Esophagus muscularis mucosa (tissue), 4 donors: ENCODE data around the gene OR13C5.

Source experiments
- EP300 ChIP-seq: sonication (generic); formaldehyde crosslinking; IDR thresholded peaks from one replicate; pipeline ENCODE4 v1.6.1; 2017; ENCODE audit warnings: antibody characterized with exemption
- POLR2A ChIP-seq: fragments of 450-650 bp; IDR thresholded peaks from one replicate; pipeline ENCODE4 v1.6.1; 2017; ENCODE audit warnings: antibody characterized with exemption, moderate library complexity, mild to moderate bottlenecking, low read depth
- TF ChIP-seq, protein P1 (sequence below), 3 experiments: fragments of 200-600 bp in 2 of 3; fragments of 450-650 bp in 1 of 3; sonication (generic) in 2 of 3; IDR thresholded peaks; one replicate each; pipeline ENCODE4 v1.5.1; 2017 to 2019; ENCODE audit warnings: antibody characterized with exemption in 3 of 3, mild to moderate bottlenecking in 2 of 3, moderate library complexity in 1 of 3

DNA sequence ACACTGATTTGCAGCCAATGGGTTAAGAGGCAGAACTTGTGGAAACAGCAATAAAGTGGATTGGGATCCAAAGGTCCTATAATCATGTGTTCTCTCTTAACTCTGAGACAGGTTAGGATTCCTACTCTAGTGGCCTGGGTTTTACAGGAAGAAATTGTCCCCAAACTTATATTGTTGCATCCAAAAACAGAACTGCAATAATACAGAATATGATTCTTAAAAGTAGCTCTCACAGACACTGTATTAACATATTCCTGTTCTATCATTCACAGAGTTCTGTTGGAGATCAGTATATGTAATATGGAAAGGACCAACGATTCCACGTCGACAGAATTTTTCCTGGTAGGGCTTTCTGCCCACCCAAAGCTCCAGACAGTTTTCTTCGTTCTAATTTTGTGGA lies 30.3 kb downstream of the OR13C5 start, which contains the start of gene OR13C8:
- TF ChIP-seq, protein P1, sequence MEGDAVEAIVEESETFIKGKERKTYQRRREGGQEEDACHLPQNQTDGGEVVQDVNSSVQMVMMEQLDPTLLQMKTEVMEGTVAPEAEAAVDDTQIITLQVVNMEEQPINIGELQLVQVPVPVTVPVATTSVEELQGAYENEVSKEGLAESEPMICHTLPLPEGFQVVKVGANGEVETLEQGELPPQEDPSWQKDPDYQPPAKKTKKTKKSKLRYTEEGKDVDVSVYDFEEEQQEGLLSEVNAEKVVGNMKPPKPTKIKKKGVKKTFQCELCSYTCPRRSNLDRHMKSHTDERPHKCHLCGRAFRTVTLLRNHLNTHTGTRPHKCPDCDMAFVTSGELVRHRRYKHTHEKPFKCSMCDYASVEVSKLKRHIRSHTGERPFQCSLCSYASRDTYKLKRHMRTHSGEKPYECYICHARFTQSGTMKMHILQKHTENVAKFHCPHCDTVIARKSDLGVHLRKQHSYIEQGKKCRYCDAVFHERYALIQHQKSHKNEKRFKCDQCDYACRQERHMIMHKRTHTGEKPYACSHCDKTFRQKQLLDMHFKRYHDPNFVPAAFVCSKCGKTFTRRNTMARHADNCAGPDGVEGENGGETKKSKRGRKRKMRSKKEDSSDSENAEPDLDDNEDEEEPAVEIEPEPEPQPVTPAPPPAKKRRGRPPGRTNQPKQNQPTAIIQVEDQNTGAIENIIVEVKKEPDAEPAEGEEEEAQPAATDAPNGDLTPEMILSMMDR (IDR thresholded peaks at IDR 0.05): no peak
- TF ChIP-seq POLR2A (no peak), EP300 (no peak)
